CD14-positive monocyte (primary cell): ENCODE results near the gene VTI1B. TPM values are rescaled to one million over a fixed set of nuclear protein-coding genes. Genes with fewer than 3 reads are reported as not detected.

Experiments used
- DNase-seq, 3 donors: peaks; one replicate each; pipeline ENCODE4 v3.0.0-alpha.2; 2011 to 2022
- H2AFZ ChIP-seq: 2 replicates; pipeline ENCODE4 v1.6.0; 2012; ENCODE audit warnings: mild to moderate bottlenecking, low read depth, low read length, inconsistent platforms; ENCODE audit not compliant: insufficient read depth, poor library complexity, severe bottlenecking
- H3K27ac ChIP-seq, 2 donors: 1 replicate in 1 of 2; 2 replicates in 1 of 2; pipeline ENCODE4 v1.5.1; 2012 to 2013; ENCODE audit warnings: low read length in 2 of 2, control low read depth in 1 of 2, inconsistent platforms in 1 of 2, low read depth in 1 of 2, mild to moderate bottlenecking in 1 of 2
- H3K27me3 ChIP-seq, 2 donors: one replicate each; pipeline versions ENCODE4 v1.6.0 to v1.6.1; 2011 to 2013; ENCODE audit warnings: low read length in 2 of 2; ENCODE audit not compliant: control insufficient read depth in 2 of 2, insufficient read depth in 2 of 2
- H3K36me3 ChIP-seq, 2 donors: replicated peaks in 1 of 2; 1 replicate in 1 of 2; 2 replicates in 1 of 2; pipeline versions ENCODE4 v1.5.1 to v1.6.1; 2012 to 2013; ENCODE audit warnings: low read length in 2 of 2, control low read depth in 1 of 2, inconsistent platforms in 1 of 2, mild to moderate bottlenecking in 1 of 2; ENCODE audit not compliant: insufficient read depth in 2 of 2, control insufficient read depth in 1 of 2
- H3K4me1 ChIP-seq, 2 donors: 1 replicate in 1 of 2; 2 replicates in 1 of 2; pipeline versions ENCODE4 v1.5.1 to v1.6.1; 2012 to 2013; ENCODE audit warnings: low read length in 2 of 2, control low read depth in 1 of 2, inconsistent platforms in 1 of 2, mild to moderate bottlenecking in 1 of 2, moderate library complexity in 1 of 2; ENCODE audit not compliant: insufficient read depth in 2 of 2, control insufficient read depth in 1 of 2
- H3K4me2 ChIP-seq: replicated peaks from 2 replicates; pipeline ENCODE3; 2012; ENCODE audit warnings: low read length, moderate library complexity, mild to moderate bottlenecking; ENCODE audit not compliant: poor library complexity, severe bottlenecking; ENCODE audit errors: extremely low read depth
- H3K4me3 ChIP-seq, 3 experiments: fragments of 200-600 bp in 1 of 3; sonication (generic) in 1 of 3; replicated peaks in 1 of 3; 1 replicate in 2 of 3; 2 replicates in 1 of 3; pipeline ENCODE4 v1.5.1; 2011 to 2013; ENCODE audit warnings: low read length in 3 of 3, mild to moderate bottlenecking in 3 of 3, control low read depth in 2 of 3, low read depth in 2 of 3, inconsistent platforms in 1 of 3, moderate library complexity in 1 of 3
- H3K79me2 ChIP-seq: 2 replicates; pipeline ENCODE4 v1.6.0; 2012; ENCODE audit warnings: mild to moderate bottlenecking, control low read depth, inconsistent platforms, low read length, moderate library complexity; ENCODE audit not compliant: insufficient read depth
- H3K9ac ChIP-seq: 2 replicates; pipeline ENCODE4 v1.6.0; 2017; ENCODE audit warnings: low read length, mild to moderate bottlenecking; ENCODE audit not compliant: insufficient read depth, poor library complexity, severe bottlenecking
- H3K9me3 ChIP-seq, 2 donors: replicated peaks in 1 of 2; 1 replicate in 1 of 2; 2 replicates in 1 of 2; pipeline versions ENCODE4 v1.5.1 to v1.6.1; 2012 to 2013; ENCODE audit warnings: low read length in 2 of 2, control low read depth in 1 of 2; ENCODE audit not compliant: control insufficient read depth in 1 of 2, insufficient read depth in 1 of 2
- H4K20me1 ChIP-seq: 2 replicates; pipeline ENCODE4 v1.6.0; 2012; ENCODE audit warnings: mild to moderate bottlenecking, low read length, control low read depth, moderate library complexity; ENCODE audit not compliant: insufficient read depth
- H3K27ac Mint-ChIP-seq, 7 donors: one replicate each; pipeline ENCODE4 v1.8.0; 2020; ENCODE audit warnings: mild to moderate bottlenecking in 7 of 7, mixed read lengths in 7 of 7, moderate library complexity in 6 of 7, inconsistent platforms in 2 of 7
- H3K27me3 Mint-ChIP-seq, 3 donors: one replicate each; pipeline ENCODE4 v1.8.0; 2021 to 2022; ENCODE audit warnings: low read depth in 3 of 3, mild to moderate bottlenecking in 3 of 3, mixed read lengths in 3 of 3, moderate library complexity in 3 of 3, inconsistent platforms in 1 of 3
- H3K36me3 Mint-ChIP-seq, 2 donors: one replicate each; pipeline ENCODE4 v1.8.0; 2020; ENCODE audit warnings: mixed read lengths in 2 of 2, inconsistent platforms in 1 of 2, mild to moderate bottlenecking in 1 of 2
- H3K4me1 Mint-ChIP-seq: one replicate; pipeline ENCODE4 v1.8.0; 2020; ENCODE audit warnings: mild to moderate bottlenecking, mixed read lengths
- H3K4me3 Mint-ChIP-seq, 2 donors: one replicate each; pipeline ENCODE4 v1.8.0; 2020; ENCODE audit warnings: mild to moderate bottlenecking in 2 of 2, mixed read lengths in 2 of 2, moderate library complexity in 1 of 2
- H3K9me3 Mint-ChIP-seq, 7 donors: one replicate each; pipeline ENCODE4 v1.8.0; 2020 to 2022; ENCODE audit warnings: mixed read lengths in 7 of 7, mild to moderate bottlenecking in 6 of 7, moderate library complexity in 6 of 7, inconsistent platforms in 2 of 7
- WGBS: methylation state at CpG from one replicate; pipeline ENCODE4 v1.1.5; 2013; ENCODE audit warnings: missing lambda C conversion rate; ENCODE audit not compliant: insufficient coverage; 5-methylcytosine and 5-hydroxymethylcytosine counted together
- intact Hi-C, 2 donors: fragments of 100-400 bp; cut with micrococcal nuclease; formaldehyde crosslinking; loops; one replicate each; pipeline versions ENCODE4 v1.15.0 to v1.15.1; 2023
- polyA plus RNA-seq, 3 donors: library from polyadenylated mRNA; depleted of rRNA in 1 of 3; unstranded in 2 of 3; stranded (reverse) in 1 of 3; fragments of 300-500 nt in 2 of 3; fragments of >200 nt in 1 of 3; fragmentation: Illumina TruSeq in 2 of 3; gene quantifications; 1 replicate in 2 of 3; 2 replicates in 1 of 3; pipeline ENCODE4 v1.2.3, GENCODE V29; 2012 to 2021
- TF ChIP-seq, protein P1 (sequence below): fragments of 200-600 bp; IDR thresholded peaks from one replicate; pipeline ENCODE4 v1.8.0; 2022; ENCODE audit warnings: antibody characterized with exemption, mild to moderate bottlenecking

Gene VTI1B
- polyA plus RNA-seq, 3 donors = 31.3 to 84.7 (median 84.5) TPM

DNA sequence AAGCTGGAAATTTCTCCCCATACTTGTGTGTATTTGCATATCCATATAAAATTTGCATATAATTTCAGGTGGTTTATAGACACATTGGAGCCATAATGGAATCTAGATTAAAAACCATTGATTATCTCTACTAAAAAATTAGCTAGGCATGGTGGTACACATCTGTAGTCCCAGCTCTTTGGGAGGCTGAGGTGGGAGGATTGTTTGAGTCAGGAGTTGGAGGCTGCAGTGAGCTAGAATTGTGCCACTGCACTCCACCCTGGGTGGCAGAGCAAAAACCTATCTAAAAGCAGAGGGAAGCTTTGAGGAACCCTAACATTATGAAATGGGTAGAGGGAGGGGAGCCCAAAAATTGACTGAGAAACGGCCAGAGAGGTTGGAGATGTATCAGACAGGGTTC, 23.7 kb upstream of the VTI1B start:
- DNase-seq = no peak
- H3K27me3 ChIP-seq = no peaks in the 10 kb centered on the region
- TF ChIP-seq, protein P1, sequence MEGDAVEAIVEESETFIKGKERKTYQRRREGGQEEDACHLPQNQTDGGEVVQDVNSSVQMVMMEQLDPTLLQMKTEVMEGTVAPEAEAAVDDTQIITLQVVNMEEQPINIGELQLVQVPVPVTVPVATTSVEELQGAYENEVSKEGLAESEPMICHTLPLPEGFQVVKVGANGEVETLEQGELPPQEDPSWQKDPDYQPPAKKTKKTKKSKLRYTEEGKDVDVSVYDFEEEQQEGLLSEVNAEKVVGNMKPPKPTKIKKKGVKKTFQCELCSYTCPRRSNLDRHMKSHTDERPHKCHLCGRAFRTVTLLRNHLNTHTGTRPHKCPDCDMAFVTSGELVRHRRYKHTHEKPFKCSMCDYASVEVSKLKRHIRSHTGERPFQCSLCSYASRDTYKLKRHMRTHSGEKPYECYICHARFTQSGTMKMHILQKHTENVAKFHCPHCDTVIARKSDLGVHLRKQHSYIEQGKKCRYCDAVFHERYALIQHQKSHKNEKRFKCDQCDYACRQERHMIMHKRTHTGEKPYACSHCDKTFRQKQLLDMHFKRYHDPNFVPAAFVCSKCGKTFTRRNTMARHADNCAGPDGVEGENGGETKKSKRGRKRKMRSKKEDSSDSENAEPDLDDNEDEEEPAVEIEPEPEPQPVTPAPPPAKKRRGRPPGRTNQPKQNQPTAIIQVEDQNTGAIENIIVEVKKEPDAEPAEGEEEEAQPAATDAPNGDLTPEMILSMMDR = no peak

DNA sequence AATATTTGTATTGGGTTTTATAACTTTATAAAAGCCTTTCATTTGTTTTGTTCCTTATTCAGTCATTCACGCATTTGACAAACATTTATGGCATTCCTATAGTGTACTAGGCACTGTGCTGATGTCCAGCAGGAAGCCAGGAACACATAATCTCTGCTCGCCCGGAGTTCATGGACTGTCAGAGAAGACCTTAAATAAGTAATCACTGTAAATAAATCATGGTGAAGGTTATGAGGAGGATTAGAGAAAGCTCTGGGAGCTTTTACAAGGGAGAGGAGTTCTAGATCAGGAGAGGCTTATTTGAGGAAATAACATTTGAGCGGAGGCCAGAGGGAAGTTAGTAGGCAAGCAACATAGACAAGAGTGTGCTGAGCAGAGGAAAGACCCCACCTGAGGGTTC, 22.6 kb upstream of the VTI1B start:
- Histone ChIP-seq H3K4me2 (no peak overlapping the region), H3K9ac (no peak overlapping the region), H3K4me3 (no peak overlapping the region), H3K4me1 (peaks cover 33 to 46% of the 10 kb centered on the region in 2 donors), H2AFZ (peak overlapping the region; percentile 44), H3K27me3 (no peaks in the 10 kb centered on the region), H4K20me1 (peaks cover 6% of the 10 kb centered on the region), H3K79me2 (peaks cover 15% of the 10 kb centered on the region), H3K36me3 (peaks cover under 1 to 9% of the 10 kb centered on the region in 2 donors), H3K9me3 (no peaks in the 10 kb centered on the region), H3K27ac (no peak overlapping the region)
- Mint-ChIP-seq H3K36me3 (peaks cover 5 to 9% of the 10 kb centered on the region in 2 donors), H3K4me1 (peaks cover 35% of the 10 kb centered on the region), H3K27me3 (peaks cover 0 to 6% (median 2%) of the 10 kb centered on the region in 3 donors), H3K4me3 (no peak overlapping the region), H3K27ac (peak overlapping the region in 5 of 7 donors; percentile 18 to 82 (median 60)), H3K9me3 (peaks cover 0 to 4% (median 0%) of the 10 kb centered on the region in 7 donors)
- WGBS = 22% methylated on average over 1 of the region's 4 CpGs
- TF ChIP-seq, protein P1 = no peak
- intact Hi-C loops = loop anchor here in 1 of 2 donors (5.0 kb wide), 1 partner anchor 120 kb away; the partner anchor contains the start of genes RAD51B and ZFYVE26
- DNase-seq = no peak

More for the DNA sequence above, 23.7 kb upstream of the VTI1B start:
- no peak overlapping the region for H3K4me3 ChIP-seq
- H2AFZ ChIP-seq = no peak overlapping the region
- H3K79me2 ChIP-seq = peaks cover 13% of the 10 kb centered on the region
- Mint-ChIP-seq H3K27ac (no peak overlapping the region), H3K9me3 (peaks cover 0 to 4% (median 0%) of the 10 kb centered on the region in 7 donors), H3K36me3 (no peaks in the 10 kb centered on the region), H3K4me3 (no peak overlapping the region), H3K27me3 (peaks cover 0 to 6% (median 2%) of the 10 kb centered on the region in 3 donors), H3K4me1 (peaks cover 40% of the 10 kb centered on the region)
- H3K27ac ChIP-seq = no peak overlapping the region
- H3K9me3 ChIP-seq = no peaks in the 10 kb centered on the region
- H3K9ac ChIP-seq = no peak overlapping the region
- H4K20me1 ChIP-seq = peaks cover 6% of the 10 kb centered on the region
- H3K36me3 ChIP-seq = no peaks in the 10 kb centered on the region
- no peak overlapping the region for H3K4me2 ChIP-seq
- intact Hi-C loops = loop anchor here in 1 of 2 donors (5.0 kb wide), 1 partner anchor 119 kb away; the partner anchor contains the start of genes RAD51B and ZFYVE26
- peaks cover 33 to 47% of the 10 kb centered on the region in 2 donors for H3K4me1 ChIP-seq
- WGBS = no CpG with 5 or more reads among the region's 1 CpG
